ENCODE measurements around the gene SF3A1. TPM values are rescaled to one million over a fixed set of nuclear protein-coding genes. Genes with fewer than 3 reads are reported as not detected.
A peak's percentile ranks its signal among the peaks of the same experiment; 100 is the strongest.

SF3A1 gene
- total and polyA plus RNA-seq, 9 of the 15 experiments (the other 6 are each of a cell fraction or from before 2014, with no cell fraction given), result 6.7 to 228 (median 13.0) TPM

GRCh38 chr22:30284172-30284571 lies 72.5 kb downstream of the SF3A1 start (continued):
- TF ChIP-seq ZNF512 (tag; IDR thresholded peaks at IDR 0.05) (no peak), PCBP1 (IDR thresholded peaks at IDR 0.05; ENCODE audit: low read depth, low read length, poor library complexity, severe bottlenecking) (no peak), SMAD1 (IDR thresholded peaks at IDR 0.05; ENCODE audit: low read depth, low read length, partially characterized antibody) (no peak), ZNF134 (CRISPR knock-in tag; conservative IDR thresholded peaks at IDR 0.05) (no peak), DMBX1 (CRISPR knock-in tag; IDR thresholded peaks at IDR 0.05; ENCODE audit: borderline replicate concordance) (no peak), SRSF3 (IDR thresholded peaks at IDR 0.05; ENCODE audit: insufficient read depth, low read length) (no peak), ZNF668 (CRISPR knock-in tag; IDR thresholded peaks at IDR 0.05) (no peak), THRA (IDR thresholded peaks at IDR 0.05) (no peak), GTF3C2 (IDR thresholded peaks at IDR 0.05; ENCODE audit: borderline replicate concordance, extremely low read depth, insufficient read length) (no peak), MXI1 (IDR thresholded peaks at IDR 0.05; ENCODE audit: low read depth, low read length) (no peak), ZNF140 (CRISPR knock-in tag; IDR thresholded peaks at IDR 0.05) (no peak), RAD51 (IDR thresholded peaks at IDR 0.05; ENCODE audit: borderline replicate concordance, low read depth) (no peak), ZKSCAN3 (CRISPR knock-in tag; IDR thresholded peaks at IDR 0.05) (no peak), BRF2 (IDR thresholded peaks at IDR 0.05; ENCODE audit: borderline replicate concordance, insufficient read depth, insufficient read length) (no peak), RAD21 (CRISPR knock-in tag; conservative IDR thresholded peaks at IDR 0.05 in 1 of 2, IDR thresholded peaks at IDR 0.05 in 1 of 2) (no peak), MEIS2 (IDR thresholded peaks at IDR 0.05; ENCODE audit: partially characterized antibody) (no peak), EWSR1 (IDR thresholded peaks at IDR 0.05; ENCODE audit: borderline replicate concordance, low read depth, partially characterized antibody) (no peak), TAL1 (IDR thresholded peaks at IDR 0.05) (peak; percentile 9; the same call in 1 of the 2 replicates), KDM5B (IDR thresholded peaks at IDR 0.05; ENCODE audit: insufficient replicate concordance, low read depth, low read length) (no peak), RBM14 (IDR thresholded peaks at IDR 0.05; ENCODE audit: borderline replicate concordance, insufficient read depth, low read depth, low read length) (no peak), CXXC5 (CRISPR knock-in tag; IDR thresholded peaks at IDR 0.05) (no peak), ZNF274 (IDR thresholded peaks at IDR 0.05; ENCODE audit: borderline replicate concordance, low read depth, low read length) (no peak)

Measured in K562 (cell line).